ENCODE results near the gene GPR143. TPM values are rescaled to one million over a fixed set of nuclear protein-coding genes. Genes with fewer than 3 reads are reported as not detected.
"Not testable (repeated sequence)": the region's sequence is repeated elsewhere in the genome, so short reads cannot be mapped to it uniquely, and the experiment has no call there.

The GPR143 gene
- total and polyA plus RNA-seq, 12 donors: 0.06 to 0.58 (median 0.30) TPM; not detected in 9

- H3K9me3 ChIP-seq: no peaks in the 10 kb centered on the region
- H3K27me3 ChIP-seq: peaks cover 0 to 46% (median 0%) of the 10 kb centered on the region in 7 donors
- H3K4me3 ChIP-seq: no peak overlapping the region
- no peak for DNase-seq
- no peak for ATAC-seq
- H3K4me1 ChIP-seq: no peaks in the 10 kb centered on the region
- WGBS, 2 donors: 84 to 90% methylated on average over 8 of the region's 8 CpGs
- no peaks in the 10 kb centered on the region for H3K36me3 ChIP-seq
- TF ChIP-seq CTCF (IDR thresholded peaks at IDR 0.05): no peak
- intact Hi-C loops (cut with DNase I): no loop called here
- H3K27ac ChIP-seq: no peak overlapping the region
These were observed 10.3 kb upstream of the GPR143 start for GRCh38 chrX:9775930-9776329.

DNA sequence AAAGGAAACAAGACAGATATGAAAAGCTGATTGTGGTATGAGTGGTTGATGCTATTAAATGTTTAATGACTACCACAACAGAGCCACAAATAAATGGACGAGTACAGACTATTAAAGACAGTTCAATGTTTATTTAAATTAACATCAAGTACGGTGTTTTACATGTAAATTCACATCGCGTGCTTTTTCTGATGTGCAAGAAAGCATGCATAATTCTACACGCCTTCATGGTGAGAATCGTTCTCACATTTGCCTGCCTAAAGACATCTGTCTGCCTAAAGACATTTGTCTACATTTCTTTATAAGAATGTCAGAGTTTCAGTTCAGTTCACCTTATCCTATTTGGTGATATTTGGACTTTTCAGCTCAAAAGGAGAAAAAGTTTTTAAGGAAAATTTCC, 7.3 kb upstream of the GPR143 start:
- intact Hi-C loops (cut with DNase I): no loop called here
- DNase-seq (no peak), ATAC-seq (no peak)
- Histone ChIP-seq H3K4me1 (peaks cover 0 to 4% (median 0%) of the 10 kb centered on the region in 9 donors), H3K4me3 (no peak overlapping the region), H3K27ac (no peak overlapping the region), H3K36me3 (no peaks in the 10 kb centered on the region), H3K9me3 (no peaks in the 10 kb centered on the region), H3K27me3 (peaks cover 0 to 56% (median 0%) of the 10 kb centered on the region in 7 donors)
- WGBS, 2 donors: 90 to 94% methylated on average over 6 of the region's 6 CpGs
- no peak for TF ChIP-seq CTCF (IDR thresholded peaks at IDR 0.05)

- no peak for TF ChIP-seq CTCF (IDR thresholded peaks at IDR 0.05)
These were observed 4.7 kb upstream of the GPR143 start for GRCh38 chrX:9770319-9770718.

GRCh38 chrX:9768321-9768839, 2.7 kb upstream of the GPR143 start:
- H3K27ac ChIP-seq; intact Hi-C loops (cut with DNase I); DNase-seq; H3K9me3 ChIP-seq; H3K4me1 ChIP-seq; H3K4me3 ChIP-seq; H3K36me3 ChIP-seq; ATAC-seq: not testable (repeated sequence)
- WGBS, 2 donors: 54 to 65% methylated on average over 4 to 5 of the region's 5 CpGs
- peaks cover 0 to 58% (median 11%) of the 10 kb centered on the region in 7 donors for H3K27me3 ChIP-seq

More at GRCh38 chrX:9770319-9770718, 4.7 kb upstream of the GPR143 start:
- ATAC-seq: no peak
- 27 to 56% methylated on average over 1 of the region's 1 CpG for WGBS, 2 donors
- intact Hi-C loops (cut with DNase I): no loop called here
- H3K9me3 ChIP-seq: no peaks in the 10 kb centered on the region
- peaks cover 0 to 9% (median 0%) of the 10 kb centered on the region in 9 donors for H3K4me1 ChIP-seq
- H3K36me3 ChIP-seq: no peaks in the 10 kb centered on the region
- H3K4me3 ChIP-seq: no peak overlapping the region
- no peak overlapping the region for H3K27ac ChIP-seq
- peaks cover 0 to 59% (median under 1%) of the 10 kb centered on the region in 7 donors for H3K27me3 ChIP-seq
- no peak for DNase-seq

GRCh38 chrX:9767375-9767774, 1.7 kb upstream of the GPR143 start:
- no peaks in the 10 kb centered on the region for H3K9me3 ChIP-seq
- intact Hi-C loops (cut with DNase I): no loop called here
- DNase-seq (no peak), ATAC-seq (peak in 2 of 8 donors; percentile 39 to 55)
- no peak overlapping the region for H3K27ac ChIP-seq
- peaks cover 0 to 63% (median 11%) of the 10 kb centered on the region in 7 donors for H3K27me3 ChIP-seq
- H3K4me3 ChIP-seq: no peak overlapping the region
- peaks cover 0 to 9% (median 0%) of the 10 kb centered on the region in 9 donors for H3K4me1 ChIP-seq
- WGBS, 2 donors: 40 to 53% methylated on average over 6 of the region's 6 CpGs
- H3K36me3 ChIP-seq: no peaks in the 10 kb centered on the region
- TF ChIP-seq CTCF (IDR thresholded peaks at IDR 0.05): no peak

Measured in heart right ventricle (tissue), 16 donors.